HG03196 (cell line): ENCODE data around the gene APBB3.
"Not testable (repeated sequence)": the region's sequence is repeated elsewhere in the genome, so short reads cannot be mapped to it uniquely, and the experiment has no call there.

Experiments
- ATAC-seq: cut with Tn5 transposase; IDR thresholded peaks from one replicate; pipeline ENCODE4 v1.9.1; 2021; ENCODE audit not compliant: unreplicated experiment

The APBB3 gene, protein sequence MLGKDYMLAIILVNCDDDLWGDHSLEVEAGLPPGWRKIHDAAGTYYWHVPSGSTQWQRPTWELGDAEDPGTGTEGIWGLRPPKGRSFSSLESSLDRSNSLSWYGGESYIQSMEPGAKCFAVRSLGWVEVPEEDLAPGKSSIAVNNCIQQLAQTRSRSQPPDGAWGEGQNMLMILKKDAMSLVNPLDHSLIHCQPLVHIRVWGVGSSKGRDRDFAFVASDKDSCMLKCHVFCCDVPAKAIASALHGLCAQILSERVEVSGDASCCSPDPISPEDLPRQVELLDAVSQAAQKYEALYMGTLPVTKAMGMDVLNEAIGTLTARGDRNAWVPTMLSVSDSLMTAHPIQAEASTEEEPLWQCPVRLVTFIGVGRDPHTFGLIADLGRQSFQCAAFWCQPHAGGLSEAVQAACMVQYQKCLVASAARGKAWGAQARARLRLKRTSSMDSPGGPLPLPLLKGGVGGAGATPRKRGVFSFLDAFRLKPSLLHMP

DNA sequence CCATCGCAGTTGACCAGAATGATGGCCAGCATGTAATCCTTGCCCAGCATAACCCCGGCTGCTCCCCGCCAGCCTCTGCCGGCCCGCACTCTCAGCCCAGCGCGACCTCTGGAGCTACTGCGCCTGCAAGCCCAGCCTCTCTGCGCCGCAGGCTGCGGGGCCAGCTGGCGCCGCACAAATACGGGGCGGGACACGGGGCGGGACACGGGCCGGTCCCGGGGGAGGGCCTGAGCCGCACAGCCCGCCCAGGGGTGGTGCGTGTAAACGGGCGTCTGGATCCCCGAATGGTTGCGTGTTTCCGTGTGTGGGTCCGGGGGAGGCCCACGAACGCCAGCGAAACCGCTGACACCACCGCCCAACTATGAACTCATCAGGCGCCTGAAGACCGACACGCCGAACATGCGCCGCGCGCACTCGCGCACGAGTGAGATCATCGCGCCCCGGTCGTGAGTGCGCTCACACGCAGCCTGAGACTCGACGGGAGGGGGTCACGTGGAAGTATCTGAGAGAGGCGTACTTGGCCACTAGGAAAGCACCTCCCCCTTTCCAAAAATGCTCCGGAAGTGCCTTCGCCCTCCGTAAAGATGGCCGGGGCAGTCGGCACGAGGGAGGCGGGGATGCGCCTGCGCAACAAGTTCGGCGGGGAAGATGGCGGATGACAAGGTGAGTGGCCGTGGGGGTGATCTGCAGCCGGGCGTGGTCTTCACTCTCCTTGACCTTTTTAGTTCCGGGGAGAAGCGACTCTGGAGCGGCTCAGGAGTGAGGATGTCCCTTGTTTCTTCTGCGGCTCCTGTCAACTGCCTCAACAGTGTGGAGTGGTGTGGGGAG is at the start of gene APBB3, which contains the start of gene SLC35A4:
Gene APBB3, minus strand, starts transcription at position 403 of the 828 bp plus-strand sequence. Its CDS starts 353 bp downstream, at position 50.
Gene SLC35A4, plus strand, starts transcription at position 633 of the 828 bp plus-strand sequence. CDS start 2,342 bp downstream, outside the sequence.
- ATAC-seq, result peak; percentile 89

DNA sequence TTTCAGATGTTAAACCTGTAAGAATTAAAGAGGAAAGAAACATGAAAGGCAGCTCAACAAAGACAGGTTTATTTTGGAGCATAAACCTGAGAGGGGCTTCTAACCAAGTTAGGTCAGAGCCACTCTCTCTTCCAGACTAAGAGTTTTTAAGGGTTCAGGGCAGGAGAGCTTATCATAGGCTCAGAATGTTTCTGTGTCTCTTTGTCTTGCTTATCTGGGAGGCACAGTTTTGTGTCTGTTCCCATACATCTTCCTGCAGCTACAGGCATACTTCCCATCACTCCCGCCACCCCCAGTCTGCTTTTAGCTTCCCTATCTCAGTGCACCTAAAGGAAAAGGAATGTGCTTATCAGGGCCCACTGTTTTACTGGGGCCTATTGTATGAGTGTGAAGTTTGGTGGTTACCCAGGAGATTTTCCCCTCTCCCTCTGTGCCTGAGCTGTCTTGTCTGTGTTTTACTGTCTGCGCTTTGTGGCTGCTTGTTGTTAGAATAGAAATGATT is 46.7 kb upstream of the APBB3 start:
- no peak for ATAC-seq

DNA sequence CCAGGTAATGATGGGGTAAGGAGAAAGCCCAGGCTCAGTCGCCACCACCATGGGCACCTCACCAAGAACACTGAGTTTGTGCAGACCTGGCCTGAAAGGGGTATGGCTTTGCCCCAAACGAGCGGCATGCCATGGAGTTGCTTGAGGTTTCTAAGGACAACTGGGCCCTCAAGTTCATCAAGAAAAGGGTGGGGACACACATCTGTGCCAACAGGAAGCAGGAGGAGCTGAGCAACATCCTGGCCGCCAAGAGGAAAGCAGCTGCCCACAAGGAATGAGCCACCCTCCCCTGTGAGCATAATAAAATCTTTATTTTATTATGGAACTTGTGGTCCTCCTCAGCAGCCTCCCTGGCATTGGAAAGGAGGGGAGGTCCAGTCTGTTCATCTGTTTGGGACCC is 44.7 kb upstream of the APBB3 start:
- ATAC-seq, result no peak

DNA sequence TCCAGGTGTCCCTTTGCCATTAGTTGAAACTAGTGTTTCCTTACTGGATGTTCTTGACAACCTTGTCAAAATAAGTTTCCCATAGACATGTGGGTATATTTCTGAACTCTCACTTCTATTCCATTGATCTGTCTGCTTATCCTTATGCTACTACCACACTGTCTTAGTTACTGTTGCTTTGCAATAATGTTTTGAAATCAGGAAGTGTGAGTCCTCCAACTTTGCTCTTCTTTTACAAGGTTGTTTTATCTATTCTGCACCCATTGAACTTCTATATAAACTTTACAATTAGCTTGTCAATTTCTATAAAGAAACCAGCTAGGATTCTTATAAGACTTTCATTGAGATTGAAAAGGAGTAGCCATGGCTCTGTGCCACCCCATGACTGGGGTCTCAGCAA is 44.3 kb upstream of the APBB3 start:
- no peak for ATAC-seq

DNA sequence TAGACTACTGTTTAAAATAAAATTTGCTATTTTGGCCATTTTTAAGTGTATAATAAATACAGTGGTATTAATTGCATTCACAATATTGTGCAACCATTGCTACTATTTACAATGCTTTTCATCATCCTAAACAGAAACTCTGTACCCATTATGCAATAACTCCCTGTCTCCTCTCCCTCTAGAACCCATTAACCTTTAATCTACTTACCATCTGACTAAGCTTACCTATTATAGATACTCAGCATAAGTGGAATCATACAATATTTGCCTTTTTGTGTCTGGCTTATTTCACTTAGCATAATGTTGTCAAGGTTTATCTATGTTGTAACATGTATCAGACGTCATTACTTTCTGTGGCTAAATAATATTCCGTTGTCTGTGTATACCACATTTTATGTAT is 42.6 kb upstream of the APBB3 start:
- ATAC-seq, result no peak

DNA sequence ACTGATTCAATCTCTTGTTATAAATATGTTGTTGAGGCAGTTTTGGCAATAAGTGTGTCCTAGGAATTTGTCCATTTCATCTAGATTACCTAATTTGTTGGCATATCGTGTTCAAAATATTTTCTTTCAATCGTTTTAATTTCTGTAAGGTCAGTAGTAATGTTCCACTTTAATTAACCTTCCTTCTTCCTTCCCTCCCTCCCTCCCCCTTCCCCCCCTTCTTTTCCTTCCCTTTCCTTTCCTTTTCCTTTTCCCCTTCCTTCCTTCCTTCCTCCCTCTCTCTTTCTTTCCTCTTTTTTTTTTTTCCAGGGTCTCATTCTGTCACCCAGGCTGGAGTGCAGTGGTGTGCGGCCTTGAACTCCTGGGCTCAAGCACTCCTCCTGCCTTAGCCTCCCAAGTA is 41.5 kb upstream of the APBB3 start:
- ATAC-seq, result no peak

DNA sequence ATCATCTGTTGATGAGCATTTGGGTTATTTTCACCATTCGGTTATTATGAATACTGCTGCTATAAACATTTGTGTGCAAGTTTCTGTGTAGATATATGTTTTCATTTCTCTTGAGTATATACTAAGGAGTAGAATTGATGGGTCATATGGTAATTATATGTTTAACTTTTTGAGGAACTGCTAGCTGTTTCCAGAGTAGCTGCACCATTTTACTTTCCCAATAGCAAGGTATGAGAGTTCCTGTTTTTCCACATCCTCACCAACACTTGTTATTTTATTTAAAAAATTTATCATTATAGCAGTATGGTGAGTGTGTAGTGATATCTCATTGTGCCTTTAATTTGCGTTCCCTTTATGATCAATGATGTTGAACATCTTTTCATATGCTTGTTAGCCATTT is 39.3 kb upstream of the APBB3 start:
- no peak for ATAC-seq

DNA sequence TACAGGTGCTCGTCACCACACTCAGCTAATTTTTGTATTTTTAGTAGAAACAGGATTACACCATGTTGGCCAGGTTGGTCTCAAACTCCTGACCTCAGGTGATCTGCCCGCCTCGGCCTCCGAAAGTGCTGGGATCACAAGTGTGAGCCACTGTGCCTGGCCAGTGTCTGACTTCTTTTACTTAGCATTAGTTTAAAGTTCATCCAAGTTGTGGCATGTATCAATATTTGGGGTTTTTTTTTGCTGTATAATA is 39.0 kb upstream of the APBB3 start:
- not testable (repeated sequence) for ATAC-seq

DNA sequence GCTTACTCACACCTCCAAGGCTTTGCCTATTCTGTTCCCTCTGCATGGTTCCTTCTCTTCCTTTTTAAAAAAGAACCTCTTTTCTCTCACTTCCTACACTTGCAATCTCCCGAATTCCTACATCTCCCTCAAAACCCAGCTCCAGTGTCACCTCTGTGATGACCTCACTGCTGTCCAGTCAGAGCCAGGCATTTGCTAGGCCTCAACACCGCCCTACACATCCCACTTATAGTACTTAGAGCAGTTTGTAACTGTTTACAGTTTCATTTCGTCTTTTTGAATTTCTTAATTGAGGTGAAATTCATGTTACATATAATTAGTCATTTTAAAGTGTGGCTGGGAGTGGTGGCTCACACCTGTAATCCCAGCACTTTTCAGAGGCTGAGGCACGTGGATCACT is 37.7 kb upstream of the APBB3 start:
- ATAC-seq, result no peak

DNA sequence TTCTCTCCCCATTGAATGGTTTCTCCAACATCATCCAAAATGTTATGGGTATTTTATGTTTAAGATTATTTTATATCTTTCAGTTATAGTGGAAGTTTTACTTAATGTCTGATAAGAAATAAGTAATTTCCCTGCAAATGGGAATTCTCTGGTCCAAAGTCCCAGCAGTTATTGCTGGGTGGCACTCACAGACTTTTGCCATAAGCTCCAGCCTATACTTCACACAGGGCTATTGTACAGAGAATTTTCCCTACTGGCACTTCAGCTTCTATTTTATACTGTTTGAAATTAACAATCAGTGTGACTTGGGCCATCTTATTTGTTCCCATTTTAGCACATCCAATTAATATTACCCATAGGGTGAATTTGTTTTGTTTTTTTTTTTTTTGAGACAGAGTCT is 35.7 kb upstream of the APBB3 start:
- no peak for ATAC-seq

DNA sequence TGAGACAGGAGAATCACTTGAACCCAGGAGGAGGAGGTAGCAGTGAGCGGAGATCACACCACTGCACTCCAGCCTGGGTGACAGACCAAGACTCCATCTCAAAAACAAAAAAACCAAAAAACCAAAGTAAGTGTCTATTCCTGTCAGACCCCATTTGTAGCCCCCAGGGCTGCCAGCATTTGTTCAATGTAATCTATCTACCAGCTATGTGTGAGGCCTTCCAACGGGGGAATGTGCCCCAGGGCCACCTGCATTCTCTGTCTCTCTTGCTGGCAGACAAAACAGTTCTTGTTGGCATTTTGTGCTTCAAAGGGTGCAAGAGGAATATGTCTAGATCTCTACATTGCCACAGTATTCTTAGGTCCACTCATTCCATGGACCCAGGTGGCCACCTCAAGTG is 34.4 kb upstream of the APBB3 start:
- ATAC-seq, result no peak

DNA sequence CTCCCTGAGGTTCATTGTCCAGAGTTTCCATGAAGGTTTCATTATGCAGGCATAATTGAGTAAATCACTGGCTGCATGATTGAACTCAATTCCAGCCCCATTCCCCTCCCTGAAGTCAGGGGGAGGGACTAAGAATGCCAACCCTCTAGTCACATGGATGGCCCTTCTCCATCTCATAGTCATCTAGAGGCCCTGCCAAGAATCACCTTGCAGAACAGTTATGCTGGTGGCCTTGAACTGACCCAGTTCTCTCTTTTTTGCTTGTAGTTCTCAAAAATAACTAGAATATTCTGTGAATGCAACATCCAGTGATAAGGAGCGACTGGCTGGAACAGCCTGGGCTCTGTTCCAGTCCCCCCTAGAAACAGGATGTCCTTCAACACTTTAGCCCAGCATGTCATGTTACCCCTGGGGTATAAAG is 31.9 kb upstream of the APBB3 start:
- no peak for ATAC-seq

DNA sequence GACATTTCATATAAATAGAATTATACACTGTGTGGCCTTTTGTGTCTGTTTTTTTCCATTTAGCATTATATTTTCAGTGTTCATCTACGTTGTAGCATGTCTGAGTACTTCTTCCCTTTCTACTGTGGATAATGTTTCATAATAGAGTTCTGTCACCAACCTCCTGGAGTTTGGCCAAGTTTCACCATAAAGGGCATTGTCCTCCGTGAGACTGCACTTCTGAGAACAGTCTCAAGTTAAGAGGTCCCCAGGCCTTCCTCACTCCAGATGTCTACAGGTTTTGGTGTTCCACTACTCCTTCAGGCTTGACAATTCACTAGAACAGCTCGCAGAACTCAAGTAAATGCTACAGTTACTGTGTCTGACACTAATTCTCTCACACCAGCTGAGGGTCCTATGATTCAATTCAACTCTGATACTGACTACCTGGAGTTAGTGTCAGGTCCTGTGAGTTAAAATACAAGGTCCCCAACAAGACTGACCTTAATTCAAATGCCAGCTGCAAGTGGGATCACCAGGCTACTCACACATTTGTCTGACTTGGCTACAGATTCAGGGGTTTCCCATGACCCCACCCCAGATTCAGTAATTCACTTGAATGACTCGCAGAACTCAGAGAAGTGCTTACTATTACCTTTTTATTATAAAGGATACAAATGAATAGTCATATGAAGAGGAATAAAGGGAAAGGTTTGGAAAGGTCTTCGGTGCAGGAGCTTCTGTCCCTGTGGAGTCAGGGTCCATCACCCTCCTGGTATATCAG is 31.3 kb upstream of the APBB3 start:
- no peak for ATAC-seq

DNA sequence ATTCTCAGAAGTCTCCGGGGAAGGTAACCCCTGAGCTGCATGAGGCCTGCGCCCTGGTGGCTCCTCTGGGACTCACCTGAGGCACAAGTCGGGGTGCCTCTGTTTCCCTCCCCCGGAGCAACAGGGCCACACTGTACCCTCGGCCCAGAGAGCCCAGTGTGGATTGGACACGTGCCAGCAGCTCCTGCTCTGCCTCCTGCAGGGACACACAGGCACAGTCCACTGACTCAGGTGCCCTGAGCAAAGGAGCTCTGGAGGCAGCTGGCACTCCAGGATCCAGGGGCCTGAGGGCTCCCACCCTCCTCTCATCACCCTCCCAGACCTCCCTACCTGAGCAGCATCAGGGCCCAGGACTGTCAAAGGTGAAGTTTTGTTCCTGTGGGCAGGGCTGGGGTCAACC is 29.8 kb upstream of the APBB3 start:
- no peak for ATAC-seq

DNA sequence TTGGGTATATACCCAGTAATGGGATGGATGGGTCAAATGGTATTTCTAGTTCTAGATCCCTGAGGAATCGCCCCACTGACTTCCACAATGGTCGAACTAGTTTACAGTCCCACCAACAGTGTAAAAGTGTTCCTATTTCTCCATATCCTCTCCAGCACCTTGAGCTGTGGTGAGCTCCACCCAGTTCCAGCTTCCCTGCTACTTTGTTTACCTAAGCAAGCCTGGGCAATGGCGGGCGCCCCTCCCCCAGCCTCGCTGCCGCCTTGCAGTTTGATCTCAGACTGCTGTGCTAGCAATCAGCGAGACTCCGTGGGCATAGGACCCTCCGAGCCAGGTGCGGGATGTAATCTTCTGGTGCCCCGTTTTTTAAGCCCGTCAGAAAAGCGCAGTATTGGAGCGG is 28.7 kb upstream of the APBB3 start:
- not testable (repeated sequence) for ATAC-seq

DNA sequence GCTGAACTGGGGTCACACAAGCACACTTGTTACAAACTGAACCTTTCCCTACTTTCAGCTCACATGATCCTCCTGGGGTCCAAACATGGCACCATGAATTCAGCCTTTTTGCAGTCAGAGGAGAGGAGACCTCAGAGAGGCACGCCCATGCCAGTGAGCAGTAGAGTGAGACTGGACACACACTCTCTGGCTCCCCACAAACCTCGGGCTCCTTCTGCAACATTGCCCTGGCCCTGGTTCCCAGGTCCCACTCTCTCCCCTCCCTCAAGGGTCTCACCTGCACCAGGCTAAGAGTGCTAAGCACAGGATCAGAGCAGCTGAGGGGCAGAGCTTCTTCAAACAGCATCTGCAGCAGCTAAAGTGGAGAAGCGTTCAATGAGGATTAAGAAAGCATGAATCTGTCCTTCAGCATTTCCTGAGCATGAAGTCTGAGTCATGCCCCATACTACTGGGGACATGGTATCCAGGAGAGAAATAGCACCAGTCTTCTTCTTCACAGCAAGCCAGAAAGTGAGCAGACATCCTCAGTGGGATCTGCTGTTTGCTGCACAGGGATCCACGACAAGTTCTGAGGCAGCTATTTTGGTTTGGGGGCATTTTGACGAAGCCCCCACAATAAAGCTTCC is 27.5 kb upstream of the APBB3 start:
- no peak for ATAC-seq

DNA sequence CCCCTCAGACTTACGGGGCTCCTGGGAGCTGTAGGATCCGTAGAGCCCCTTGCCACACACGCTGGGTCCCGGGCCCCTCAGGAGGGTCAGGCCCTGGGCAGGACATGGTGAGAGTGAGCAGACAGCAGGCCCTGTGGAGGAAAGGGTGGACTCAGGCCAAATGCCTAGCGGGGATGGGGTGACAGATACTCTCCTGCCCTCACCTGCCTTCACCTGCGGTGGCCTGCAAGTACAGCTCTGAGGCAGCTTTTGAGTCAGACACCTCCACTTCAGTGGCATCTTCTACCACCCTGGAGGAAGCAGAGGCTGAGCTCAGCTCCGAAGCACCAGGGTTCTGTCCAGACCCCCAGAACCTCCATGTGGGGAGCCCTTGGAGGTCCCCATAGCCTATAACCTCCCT is 26.5 kb upstream of the APBB3 start:
- no peak for ATAC-seq

DNA sequence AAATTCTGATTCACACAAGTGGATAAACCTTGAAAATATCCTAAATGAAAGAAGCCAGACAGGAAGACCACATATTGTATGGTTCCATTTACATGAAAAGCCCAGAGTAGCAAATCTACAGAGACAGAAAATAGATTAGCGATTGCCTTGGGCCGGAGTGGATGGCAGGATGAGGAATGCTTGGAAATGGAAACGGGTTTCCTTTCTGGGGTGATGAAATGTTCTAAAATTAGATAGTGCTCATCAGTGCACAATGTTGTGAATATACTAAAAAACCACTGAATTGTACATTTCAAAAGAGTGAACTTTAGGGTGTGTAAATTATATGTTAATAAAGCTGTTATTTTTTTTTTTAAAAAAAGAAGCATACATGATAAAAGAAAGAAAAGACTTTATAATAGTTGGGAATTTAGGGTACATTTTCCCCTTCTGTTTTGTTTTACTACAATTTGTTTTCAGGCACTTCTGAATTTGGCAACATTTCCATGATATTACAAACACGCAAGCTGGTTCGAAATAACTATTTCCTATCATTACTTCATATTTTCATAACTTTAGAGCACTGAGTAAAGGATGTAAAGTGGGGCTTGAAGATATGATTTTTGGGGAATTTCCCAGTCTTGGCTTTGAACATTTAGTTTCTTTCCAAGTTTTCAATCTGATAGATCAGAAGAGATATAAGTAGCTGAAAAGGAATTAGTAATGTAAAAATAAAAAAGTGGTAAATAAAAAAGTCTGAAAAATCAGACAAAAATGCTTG is 24.1 kb upstream of the APBB3 start:
- ATAC-seq, result no peak

DNA sequence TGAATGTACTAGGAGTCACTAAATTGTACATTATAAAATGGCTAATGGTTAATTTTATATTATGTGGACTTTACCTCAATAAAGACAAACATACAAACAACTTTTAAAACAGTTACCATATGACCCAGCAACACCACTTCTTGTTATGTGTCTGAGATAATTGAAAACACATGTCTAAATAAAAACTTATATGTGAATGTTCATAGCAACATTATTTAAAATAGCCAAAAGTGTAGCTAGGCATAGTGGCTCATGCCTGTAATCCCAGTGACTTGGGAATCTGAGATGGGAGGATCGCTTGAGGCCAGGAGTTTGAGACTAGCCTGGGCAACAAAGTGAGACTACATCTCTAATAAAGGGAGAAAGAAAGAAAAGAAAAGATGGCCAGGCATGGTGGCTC is 23.1 kb upstream of the APBB3 start:
- no peak for ATAC-seq

DNA sequence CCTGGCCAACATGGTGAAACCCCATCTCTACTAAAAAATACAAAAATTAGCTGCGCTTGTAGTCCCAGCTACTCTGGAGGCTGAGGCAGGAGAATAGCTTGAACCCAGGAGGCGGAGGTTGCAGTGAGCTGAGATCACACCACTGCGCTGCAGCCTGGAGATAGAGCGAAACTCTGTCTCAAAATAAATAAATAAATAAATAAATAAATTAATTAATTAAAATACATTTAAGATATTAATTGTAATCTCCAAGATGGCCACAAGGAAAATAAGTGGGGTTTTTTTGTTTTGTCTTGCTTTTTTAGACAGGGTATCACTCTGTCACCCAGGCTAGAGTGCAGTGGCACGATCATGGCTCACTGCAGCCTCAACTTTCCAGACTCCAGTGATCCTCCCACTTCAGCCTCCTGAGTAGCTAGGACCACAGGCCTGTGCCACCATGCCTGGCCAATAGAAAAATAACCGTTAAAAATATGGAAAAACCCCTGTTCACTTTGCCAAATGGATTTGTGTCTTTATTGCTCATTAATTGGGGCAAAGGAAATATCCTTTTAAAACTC is 14.9 kb upstream of the APBB3 start:
- not testable (repeated sequence) for ATAC-seq
